Neural progenitor cell (in vitro differentiated cells): ENCODE data around the gene PITPNC1.

Source experiments
- EZH2phosphoT487 ChIP-seq: fragments of 200-600 bp; sonication (generic); IDR thresholded peaks from 2 replicates; pipeline ENCODE4 v1.6.1; 2017; ENCODE audit warnings: antibody characterized with exemption
- TF ChIP-seq, protein P1 (sequence below): fragments of 200-600 bp; sonication (generic); IDR thresholded peaks from 2 replicates; pipeline ENCODE4 v1.5.1; 2017; ENCODE audit warnings: antibody characterized with exemption, mild to moderate bottlenecking

GRCh38 chr17:67441896-67442219 lies 64.8 kb downstream of the PITPNC1 start:
- TF ChIP-seq, protein P1, sequence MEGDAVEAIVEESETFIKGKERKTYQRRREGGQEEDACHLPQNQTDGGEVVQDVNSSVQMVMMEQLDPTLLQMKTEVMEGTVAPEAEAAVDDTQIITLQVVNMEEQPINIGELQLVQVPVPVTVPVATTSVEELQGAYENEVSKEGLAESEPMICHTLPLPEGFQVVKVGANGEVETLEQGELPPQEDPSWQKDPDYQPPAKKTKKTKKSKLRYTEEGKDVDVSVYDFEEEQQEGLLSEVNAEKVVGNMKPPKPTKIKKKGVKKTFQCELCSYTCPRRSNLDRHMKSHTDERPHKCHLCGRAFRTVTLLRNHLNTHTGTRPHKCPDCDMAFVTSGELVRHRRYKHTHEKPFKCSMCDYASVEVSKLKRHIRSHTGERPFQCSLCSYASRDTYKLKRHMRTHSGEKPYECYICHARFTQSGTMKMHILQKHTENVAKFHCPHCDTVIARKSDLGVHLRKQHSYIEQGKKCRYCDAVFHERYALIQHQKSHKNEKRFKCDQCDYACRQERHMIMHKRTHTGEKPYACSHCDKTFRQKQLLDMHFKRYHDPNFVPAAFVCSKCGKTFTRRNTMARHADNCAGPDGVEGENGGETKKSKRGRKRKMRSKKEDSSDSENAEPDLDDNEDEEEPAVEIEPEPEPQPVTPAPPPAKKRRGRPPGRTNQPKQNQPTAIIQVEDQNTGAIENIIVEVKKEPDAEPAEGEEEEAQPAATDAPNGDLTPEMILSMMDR = no peak
- TF ChIP-seq EZH2phosphoT487 = no peak
